ENCODE results near the gene ETV1.

DNA sequence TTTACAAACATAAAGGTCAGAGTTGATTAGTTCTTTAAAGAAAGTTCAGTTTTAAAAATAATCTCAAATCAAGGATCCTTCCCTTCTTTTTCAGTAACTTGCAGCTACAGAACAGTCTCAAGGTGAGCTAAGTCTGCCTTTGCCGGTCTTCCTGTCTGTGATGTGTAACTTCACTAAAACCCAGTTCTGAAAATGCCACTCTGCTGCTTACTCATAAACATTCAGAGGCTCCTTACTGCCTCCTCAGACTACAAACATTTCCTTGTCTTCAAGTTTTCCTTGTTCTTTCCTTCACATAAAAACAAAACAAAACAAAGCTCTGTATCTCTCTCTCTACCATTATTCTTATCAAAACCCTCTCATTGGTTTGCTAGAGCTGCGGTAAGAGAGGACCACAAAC, 128.7 kb downstream of the ETV1 start:
- no peak for TF ChIP-seq FOXM1 (IDR thresholded peaks at IDR 0.05; ENCODE audit: borderline replicate concordance)
- no peak for TF ChIP-seq L3MBTL2 (conservative IDR thresholded peaks at IDR 0.05)
- no peak for TF ChIP-seq NFRKB (IDR thresholded peaks at IDR 0.05)
- TF ChIP-seq FOXK2 (IDR thresholded peaks at IDR 0.05) = no peak
- no peak for TF ChIP-seq ZNF384 (IDR thresholded peaks at IDR 0.05)
- no peak for TF ChIP-seq HDGF (IDR thresholded peaks at IDR 0.05; ENCODE audit: borderline replicate concordance)
- no peak for TF ChIP-seq CTBP1 (IDR thresholded peaks at IDR 0.05; ENCODE audit: borderline replicate concordance)
- no peak for TF ChIP-seq FOXA1 (IDR thresholded peaks at IDR 0.05)
- TF ChIP-seq, protein P1, sequence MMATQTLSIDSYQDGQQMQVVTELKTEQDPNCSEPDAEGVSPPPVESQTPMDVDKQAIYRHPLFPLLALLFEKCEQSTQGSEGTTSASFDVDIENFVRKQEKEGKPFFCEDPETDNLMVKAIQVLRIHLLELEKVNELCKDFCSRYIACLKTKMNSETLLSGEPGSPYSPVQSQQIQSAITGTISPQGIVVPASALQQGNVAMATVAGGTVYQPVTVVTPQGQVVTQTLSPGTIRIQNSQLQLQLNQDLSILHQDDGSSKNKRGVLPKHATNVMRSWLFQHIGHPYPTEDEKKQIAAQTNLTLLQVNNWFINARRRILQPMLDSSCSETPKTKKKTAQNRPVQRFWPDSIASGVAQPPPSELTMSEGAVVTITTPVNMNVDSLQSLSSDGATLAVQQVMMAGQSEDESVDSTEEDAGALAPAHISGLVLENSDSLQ (IDR thresholded peaks at IDR 0.05) = no peak
- no peak for TF ChIP-seq BHLHE40 (IDR thresholded peaks at IDR 0.05; ENCODE audit: borderline replicate concordance)
- TF ChIP-seq ELF4 (IDR thresholded peaks at IDR 0.05) = no peak
- TF ChIP-seq SP1 (IDR thresholded peaks at IDR 0.05) = no peak
